HG03045 (cell line): ENCODE measurements around the gene GLIPR2.
"Not testable (repeated sequence)": the region's sequence is repeated elsewhere in the genome, so short reads cannot be mapped to it uniquely, and the experiment has no call there.

Experiments
- ATAC-seq: cut with Tn5 transposase; IDR thresholded peaks from one replicate; pipeline ENCODE4 v1.9.1; 2021; ENCODE audit warnings: mild to moderate bottlenecking, moderate library complexity; ENCODE audit not compliant: unreplicated experiment

The GLIPR2 gene

GRCh38 chr9:36162211-36162738 is 25.7 kb downstream of the GLIPR2 start:
- no peak for ATAC-seq

GRCh38 chr9:36163049-36163785 is 26.7 kb downstream of the GLIPR2 start:
- no peak for ATAC-seq

DNA sequence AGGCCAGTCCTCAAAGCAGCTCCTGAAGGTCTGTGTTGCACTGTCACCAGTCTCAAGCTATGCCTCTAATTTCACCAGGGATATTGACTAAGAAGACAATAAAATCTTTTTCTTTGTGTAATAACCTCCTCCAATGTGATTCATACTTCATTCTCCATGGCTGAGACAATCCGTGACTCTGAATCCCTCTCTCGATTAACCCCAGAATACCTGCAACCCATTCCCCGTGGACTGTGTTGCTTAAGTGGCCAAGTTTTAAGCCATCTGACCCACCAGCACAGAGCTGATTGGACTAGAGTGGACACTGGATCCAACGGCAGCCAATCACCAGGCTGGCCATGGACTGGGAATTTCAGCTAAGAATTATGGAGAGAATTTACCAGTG is 27.2 kb downstream of the GLIPR2 start:
- ATAC-seq, result no peak

DNA sequence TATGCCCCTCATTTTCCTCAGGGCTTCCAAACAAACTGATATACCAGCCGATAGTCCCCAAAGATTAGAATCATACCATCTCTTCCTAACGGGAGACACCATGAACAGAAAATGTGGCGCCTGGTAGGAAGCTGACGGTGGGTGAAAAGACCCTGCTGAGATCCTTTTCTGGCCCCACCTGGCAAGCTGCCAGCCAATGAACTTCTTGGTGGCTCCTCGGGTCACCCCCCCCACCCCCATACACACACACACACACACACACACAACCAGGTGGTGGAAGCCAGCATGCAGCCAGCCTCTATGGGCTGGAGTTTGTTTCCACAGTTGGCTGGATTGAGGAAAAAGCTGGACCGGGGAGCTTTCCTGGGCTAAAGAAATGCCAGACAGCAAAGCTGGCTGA is 27.8 kb downstream of the GLIPR2 start:
- ATAC-seq, result no peak

DNA sequence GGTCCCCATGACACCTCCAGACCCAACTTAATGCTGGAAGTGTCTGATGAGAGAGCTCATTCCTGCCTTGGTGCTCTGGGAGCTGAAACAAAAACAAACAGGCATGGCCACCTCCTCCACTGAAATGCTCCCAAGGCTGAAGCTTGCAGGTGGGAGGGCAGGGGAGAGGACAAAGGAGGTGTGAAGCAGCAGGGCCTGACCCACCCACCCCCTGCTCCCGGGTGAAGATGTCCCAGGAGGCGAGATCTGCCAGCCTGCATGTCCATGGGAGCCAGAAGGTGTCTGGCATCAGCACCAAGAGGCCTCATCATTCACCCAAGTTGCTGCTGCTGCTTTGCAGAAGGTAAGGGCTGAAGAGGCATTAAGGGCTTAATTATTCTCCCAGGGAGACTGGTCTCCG is 28.5 kb downstream of the GLIPR2 start:
- ATAC-seq, result no peak

DNA sequence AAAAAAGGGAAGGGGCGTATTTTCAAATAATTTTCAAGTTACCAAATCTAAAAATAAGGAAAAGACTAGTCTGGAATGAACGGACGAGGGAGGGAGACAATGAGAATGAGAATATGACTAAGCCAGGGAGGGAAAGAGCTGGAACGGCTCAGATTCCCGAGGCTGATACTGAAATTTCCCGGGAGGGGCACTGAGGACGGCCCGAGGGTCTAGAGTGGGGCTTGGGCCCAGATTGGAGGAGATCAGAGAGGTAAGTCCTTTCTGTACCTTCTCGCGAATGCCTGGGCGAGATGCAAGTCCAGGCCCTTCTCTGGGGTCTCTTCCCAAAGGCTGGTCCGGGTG is 29.3 kb downstream of the GLIPR2 start:
- no peak for ATAC-seq

GRCh38 chr9:36166168-36166927 is 29.8 kb downstream of the GLIPR2 start:
- peak; percentile 89 for ATAC-seq

DNA sequence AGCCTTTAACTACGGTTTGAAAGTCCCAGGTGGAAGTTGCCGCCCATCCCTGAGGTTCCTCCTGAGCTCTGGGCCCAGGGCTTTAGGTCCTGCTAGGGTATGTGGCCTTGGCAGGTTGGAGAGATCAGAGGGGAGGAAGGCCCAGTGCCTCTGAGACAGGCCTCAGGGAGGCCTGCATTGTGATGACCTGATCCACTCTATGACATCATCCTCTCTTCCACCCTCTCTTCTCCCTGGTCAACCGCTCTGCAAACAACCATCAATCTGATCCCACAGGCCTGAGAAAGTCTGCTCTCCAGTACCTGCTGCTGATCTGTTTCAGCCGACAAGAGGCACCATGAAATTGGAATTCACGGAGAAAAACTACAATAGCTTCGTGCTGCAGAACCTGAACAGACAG is 32.6 kb downstream of the GLIPR2 start, which contains the start of gene CCIN:
Gene CCIN, plus strand, starts transcription at position 223 of the 400 bp plus-strand sequence. Its CDS starts 115 bp downstream, at position 338.
- ATAC-seq, result no peak

- ATAC-seq, result no peak
Observed at GRCh38 chr9:36169708-36170107, 33.2 kb downstream of the GLIPR2 start.

DNA sequence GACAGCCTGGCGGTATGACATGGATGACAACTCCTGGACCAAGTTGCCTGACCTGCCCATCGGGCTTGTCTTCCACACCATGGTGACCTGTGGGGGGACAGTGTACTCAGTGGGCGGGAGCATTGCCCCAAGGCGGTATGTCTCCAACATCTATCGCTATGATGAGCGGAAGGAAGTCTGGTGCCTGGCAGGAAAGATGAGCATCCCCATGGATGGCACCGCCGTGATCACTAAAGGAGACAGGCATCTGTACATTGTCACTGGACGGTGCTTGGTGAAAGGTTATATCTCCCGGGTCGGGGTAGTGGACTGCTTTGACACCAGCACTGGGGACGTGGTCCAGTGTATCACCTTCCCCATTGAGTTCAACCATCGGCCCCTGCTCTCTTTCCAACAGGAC is 34.0 kb downstream of the GLIPR2 start:
- no peak for ATAC-seq

- ATAC-seq, result no peak
Observed at GRCh38 chr9:36173861-36174260, 37.3 kb downstream of the GLIPR2 start.

- ATAC-seq, result no peak
Observed at GRCh38 chr9:36174271-36174670, 37.7 kb downstream of the GLIPR2 start.

GRCh38 chr9:36174731-36175130 is 38.2 kb downstream of the GLIPR2 start:
- ATAC-seq, result no peak

DNA sequence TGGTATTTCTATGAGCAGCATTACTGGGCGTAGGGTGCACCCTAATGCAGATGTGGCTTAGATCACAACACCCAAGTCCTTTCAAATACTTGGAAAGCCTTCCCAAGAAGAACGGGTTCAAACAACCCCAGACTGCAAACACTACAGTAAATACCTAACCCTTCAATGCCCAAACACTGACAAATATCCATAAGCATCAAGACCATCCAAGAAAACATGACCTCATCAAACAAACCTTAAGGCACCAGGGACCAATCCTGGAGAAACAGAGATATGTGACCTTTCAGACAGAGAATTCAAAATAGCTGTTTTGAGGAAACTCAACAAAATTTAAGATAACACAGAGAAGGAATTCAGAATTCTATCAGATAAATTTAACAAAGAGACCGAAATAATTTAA is 38.7 kb downstream of the GLIPR2 start:
- not testable (repeated sequence) for ATAC-seq

GRCh38 chr9:36176496-36176895 is 40.0 kb downstream of the GLIPR2 start:
- not testable (repeated sequence) for ATAC-seq

DNA sequence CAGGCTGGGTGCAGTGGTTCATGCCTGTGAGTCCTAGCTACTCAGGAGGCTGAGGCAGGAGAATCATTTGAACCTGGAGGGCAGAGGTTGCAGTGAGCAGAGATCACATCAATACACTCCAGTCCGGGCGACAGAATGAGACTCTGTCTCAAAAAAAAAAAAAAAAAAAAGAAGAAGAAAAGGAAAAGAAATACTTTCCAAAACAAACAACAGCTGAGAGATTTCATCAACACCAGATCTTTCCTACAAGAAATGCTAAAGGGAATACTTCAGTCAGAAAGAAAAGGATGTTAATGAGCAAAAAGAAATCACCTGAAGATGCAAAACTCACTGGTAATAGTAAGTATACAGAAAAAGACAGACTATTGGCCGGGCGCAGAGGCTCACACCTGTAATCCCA is 41.0 kb downstream of the GLIPR2 start:
- no peak for ATAC-seq

GRCh38 chr9:36180243-36180642 is 43.7 kb downstream of the GLIPR2 start:
- ATAC-seq, result not testable (repeated sequence)

DNA sequence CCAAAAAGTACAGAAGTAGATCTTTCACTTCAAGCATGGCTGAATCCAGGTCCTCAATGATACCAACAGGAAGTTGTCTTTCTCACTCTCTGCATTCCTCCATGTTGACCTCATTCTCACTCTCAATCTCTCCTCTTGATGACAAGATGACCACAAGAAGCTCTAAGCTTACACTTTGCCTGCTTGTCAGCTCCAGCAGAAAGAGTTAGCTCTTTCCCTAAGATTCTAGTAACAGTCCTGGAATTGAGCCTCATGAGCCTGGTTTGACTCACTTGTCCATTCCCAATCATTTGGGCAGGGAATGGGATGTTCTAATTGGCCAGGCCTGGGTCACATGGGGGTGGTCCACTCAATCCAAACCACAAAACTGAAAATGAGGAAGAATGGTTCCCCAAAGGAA is 50.9 kb downstream of the GLIPR2 start:
- no peak for ATAC-seq

GRCh38 chr9:36188212-36188611 is 51.7 kb downstream of the GLIPR2 start:
- ATAC-seq, result no peak

GRCh38 chr9:36189976-36190375 is 53.4 kb downstream of the GLIPR2 start:
- ATAC-seq, result no peak

- peak; percentile 99 for ATAC-seq
Observed at GRCh38 chr9:36190388-36191289, 54.1 kb downstream of the GLIPR2 start, which contains the start of gene CLTA. Gene CLTA (plus strand): TSS chr9:36190921. CDS start chr9:36191057, 136 bp downstream.
